Muscle layer of duodenum (tissue), 2 donors: ENCODE measurements around the gene ADGRL4.
A peak's percentile ranks its signal among the peaks of the same experiment; 100 is the strongest.
"Not testable (repeated sequence)": the region's sequence is repeated elsewhere in the genome, so short reads cannot be mapped to it uniquely, and the experiment has no call there.

Source experiments
- H3K27ac ChIP-seq: one replicate; pipeline ENCODE4 v1.7.0; 2013; ENCODE audit warnings: mild to moderate bottlenecking, low read length
- H3K27me3 ChIP-seq: one replicate; pipeline ENCODE4 v1.7.0; 2013; ENCODE audit warnings: low read depth, mild to moderate bottlenecking, control low read depth, low read length
- H3K36me3 ChIP-seq, 2 donors: one replicate each; pipeline ENCODE4 v1.7.0; 2013; ENCODE audit warnings: low read length in 2 of 2, control low read depth in 1 of 2, mild to moderate bottlenecking in 1 of 2; ENCODE audit not compliant: insufficient read depth in 2 of 2, control insufficient read depth in 1 of 2
- H3K4me1 ChIP-seq, 2 donors: one replicate each; pipeline ENCODE4 v1.7.0; 2013; ENCODE audit warnings: low read length in 2 of 2, mild to moderate bottlenecking in 2 of 2, control low read depth in 1 of 2, moderate library complexity in 1 of 2; ENCODE audit not compliant: insufficient read depth in 2 of 2, control insufficient read depth in 1 of 2
- H3K4me3 ChIP-seq, 2 donors: one replicate each; pipeline ENCODE4 v1.7.0; 2013; ENCODE audit warnings: low read length in 2 of 2, low read depth in 1 of 2, mild to moderate bottlenecking in 1 of 2
- H3K9me3 ChIP-seq, 2 donors: one replicate each; pipeline ENCODE4 v1.7.0; 2013; ENCODE audit warnings: low read length in 2 of 2, control low read depth in 1 of 2, mild to moderate bottlenecking in 1 of 2; ENCODE audit not compliant: control insufficient read depth in 1 of 2
- donor health status: healthy.

The ADGRL4 gene

GRCh38 chr1:79010589-79010988, 4.1 kb upstream of the ADGRL4 start:
- Histone ChIP-seq H3K36me3 (no peaks in the 10 kb centered on the region), H3K27ac (no peak overlapping the region), H3K4me1 (no peaks in the 10 kb centered on the region), H3K9me3 (no peaks in the 10 kb centered on the region), H3K27me3 (no peaks in the 10 kb centered on the region), H3K4me3 (no peak overlapping the region)

- H3K27me3 ChIP-seq = no peaks in the 10 kb centered on the region
- peak overlapping the region; percentile 3 to 42 for H3K4me3 ChIP-seq
- no peaks in the 10 kb centered on the region for H3K9me3 ChIP-seq
- H3K36me3 ChIP-seq = no peaks in the 10 kb centered on the region
- H3K27ac ChIP-seq = no peak overlapping the region
- no peaks in the 10 kb centered on the region for H3K4me1 ChIP-seq
These were observed 585 bp downstream of the ADGRL4 start for GRCh38 chr1:79005945-79006344.

- Histone ChIP-seq H3K36me3 (no peaks in the 10 kb centered on the region), H3K27ac (no peak overlapping the region), H3K9me3 (no peaks in the 10 kb centered on the region), H3K4me1 (no peaks in the 10 kb centered on the region), H3K27me3 (no peaks in the 10 kb centered on the region), H3K4me3 (peak overlapping the region in 1 of 2 donors; percentile 14)
These were observed 1.6 kb downstream of the ADGRL4 start for GRCh38 chr1:79004916-79005315.

- H3K4me1 ChIP-seq = no peaks in the 10 kb centered on the region
- no peaks in the 10 kb centered on the region for H3K9me3 ChIP-seq
- H3K36me3 ChIP-seq = no peaks in the 10 kb centered on the region
- no peaks in the 10 kb centered on the region for H3K27me3 ChIP-seq
- no peak overlapping the region for H3K4me3 ChIP-seq
- no peak overlapping the region for H3K27ac ChIP-seq
These were observed 9.7 kb downstream of the ADGRL4 start for GRCh38 chr1:78996791-78997190.

GRCh38 chr1:78987042-78987441, 19.5 kb downstream of the ADGRL4 start:
- H3K27ac ChIP-seq = no peak overlapping the region
- H3K36me3 ChIP-seq = no peaks in the 10 kb centered on the region
- no peaks in the 10 kb centered on the region for H3K9me3 ChIP-seq
- no peaks in the 10 kb centered on the region for H3K4me1 ChIP-seq
- H3K27me3 ChIP-seq = no peaks in the 10 kb centered on the region
- no peak overlapping the region for H3K4me3 ChIP-seq

- H3K4me1 ChIP-seq = no peaks in the 10 kb centered on the region
These were observed 26.0 kb downstream of the ADGRL4 start for GRCh38 chr1:78980511-78980910.

GRCh38 chr1:78972723-78973122, 33.8 kb downstream of the ADGRL4 start:
- H3K36me3 ChIP-seq = no peaks in the 10 kb centered on the region
- H3K4me1 ChIP-seq = no peaks in the 10 kb centered on the region
- no peaks in the 10 kb centered on the region for H3K27me3 ChIP-seq
- H3K27ac ChIP-seq = no peak overlapping the region
- no peak overlapping the region for H3K4me3 ChIP-seq
- peaks cover 0 to 4% of the 10 kb centered on the region in 2 donors for H3K9me3 ChIP-seq

More at GRCh38 chr1:78980511-78980910, 26.0 kb downstream of the ADGRL4 start:
- Histone ChIP-seq H3K9me3 (no peaks in the 10 kb centered on the region), H3K4me3 (no peak overlapping the region), H3K27ac (no peak overlapping the region), H3K27me3 (no peaks in the 10 kb centered on the region), H3K36me3 (no peaks in the 10 kb centered on the region)

- not testable (repeated sequence) for H3K4me1 ChIP-seq, H3K27me3 ChIP-seq, H3K9me3 ChIP-seq, H3K27ac ChIP-seq, H3K36me3 ChIP-seq, H3K4me3 ChIP-seq
These were observed 39.4 kb downstream of the ADGRL4 start for GRCh38 chr1:78967091-78967490.

- Histone ChIP-seq H3K27me3 (no peaks in the 10 kb centered on the region), H3K27ac (no peak overlapping the region), H3K4me1 (no peaks in the 10 kb centered on the region), H3K36me3 (no peaks in the 10 kb centered on the region), H3K9me3 (no peaks in the 10 kb centered on the region), H3K4me3 (no peak overlapping the region)
These were observed 47.8 kb downstream of the ADGRL4 start for GRCh38 chr1:78958711-78959110.

GRCh38 chr1:78950826-78951225, 55.7 kb downstream of the ADGRL4 start:
- no peak overlapping the region for H3K4me3 ChIP-seq
- no peaks in the 10 kb centered on the region for H3K4me1 ChIP-seq
- no peaks in the 10 kb centered on the region for H3K36me3 ChIP-seq
- H3K27me3 ChIP-seq = no peaks in the 10 kb centered on the region
- no peak overlapping the region for H3K27ac ChIP-seq
- H3K9me3 ChIP-seq = no peaks in the 10 kb centered on the region

- Histone ChIP-seq H3K36me3 (no peaks in the 10 kb centered on the region), H3K4me1 (no peaks in the 10 kb centered on the region), H3K27me3 (no peaks in the 10 kb centered on the region), H3K9me3 (no peaks in the 10 kb centered on the region), H3K27ac (no peak overlapping the region), H3K4me3 (no peak overlapping the region)
These were observed 57.3 kb downstream of the ADGRL4 start for GRCh38 chr1:78949227-78949626.

- Histone ChIP-seq H3K27me3 (no peaks in the 10 kb centered on the region), H3K4me1 (no peaks in the 10 kb centered on the region), H3K9me3 (no peaks in the 10 kb centered on the region), H3K27ac (no peak overlapping the region), H3K4me3 (no peak overlapping the region), H3K36me3 (no peaks in the 10 kb centered on the region)
These were observed 87.4 kb downstream of the ADGRL4 start for GRCh38 chr1:78919150-78919549.
